ENCODE measurements around the gene THOP1. TPM values are rescaled to one million over a fixed set of nuclear protein-coding genes. Genes with fewer than 3 reads are reported as not detected.
"Not testable (repeated sequence)": the region's sequence is repeated elsewhere in the genome, so short reads cannot be mapped to it uniquely, and the experiment has no call there.

THOP1 gene
- total RNA-seq, 1 donor from 2014 or later = 50.3 TPM

DNA sequence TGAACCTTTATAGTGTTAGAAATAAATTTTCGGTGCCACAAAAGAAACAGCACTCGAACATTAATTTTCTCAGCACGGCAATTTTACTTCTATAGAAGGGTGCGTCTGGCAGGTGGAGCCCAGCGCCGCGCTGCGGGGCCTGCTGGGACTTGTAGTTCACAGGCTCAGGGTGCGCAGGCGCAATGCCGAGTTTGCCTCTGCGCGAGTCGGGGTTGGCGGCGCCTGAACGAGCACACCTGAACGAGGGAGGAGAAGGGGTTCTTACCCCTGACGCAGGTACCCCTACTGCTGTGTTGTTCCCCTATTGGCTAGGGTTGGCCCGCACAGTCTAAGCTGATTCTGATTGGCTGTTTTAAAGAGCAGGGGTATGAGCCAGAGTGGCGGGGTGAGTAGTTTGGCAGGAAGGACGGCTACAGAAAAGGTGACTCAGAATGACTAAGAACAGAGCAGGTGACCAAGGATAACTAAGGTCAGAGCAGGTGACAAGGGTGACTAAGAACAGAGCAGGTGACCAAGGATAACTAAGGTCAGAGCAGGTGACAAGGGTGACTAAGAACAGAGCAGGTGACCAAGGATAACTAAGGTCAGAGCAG lies 32.0 kb downstream of the THOP1 start:
- ATAC-seq = not testable (repeated sequence)

DNA sequence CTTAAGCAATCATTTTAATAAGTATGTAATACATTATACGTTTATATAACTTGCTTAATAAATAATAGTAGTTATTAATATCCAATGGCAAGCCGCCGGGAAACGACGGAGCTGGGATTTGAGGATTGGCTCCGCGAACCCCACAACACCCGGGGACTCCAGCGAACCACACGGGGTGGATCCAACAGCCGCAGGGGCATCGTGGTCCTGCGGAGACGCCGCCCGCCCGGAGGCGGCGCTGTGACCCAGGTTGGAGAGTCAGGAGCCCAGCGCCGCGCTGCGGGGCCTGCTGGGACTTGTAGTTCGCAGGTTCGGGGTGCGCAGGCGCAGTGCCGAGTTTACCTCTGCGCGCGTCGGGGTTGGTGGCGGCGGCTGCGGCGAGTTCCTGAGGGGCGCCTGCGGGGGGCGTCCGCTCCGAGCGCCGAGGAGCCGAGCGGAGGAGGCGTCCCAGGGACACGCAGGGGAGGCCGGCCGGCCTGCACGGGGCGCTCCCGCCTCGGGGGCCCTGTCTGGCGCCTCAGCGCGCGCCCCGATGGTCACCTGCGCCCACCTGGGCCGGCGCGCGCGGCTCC lies 34.3 kb downstream of the THOP1 start, which contains the start of gene ZNF554:
Gene ZNF554 (plus strand): TSS at position 329 of the 572 bp plus-strand sequence. CDS start 204 bp downstream, at position 533.
- peak; percentile 94 for ATAC-seq

DNA sequence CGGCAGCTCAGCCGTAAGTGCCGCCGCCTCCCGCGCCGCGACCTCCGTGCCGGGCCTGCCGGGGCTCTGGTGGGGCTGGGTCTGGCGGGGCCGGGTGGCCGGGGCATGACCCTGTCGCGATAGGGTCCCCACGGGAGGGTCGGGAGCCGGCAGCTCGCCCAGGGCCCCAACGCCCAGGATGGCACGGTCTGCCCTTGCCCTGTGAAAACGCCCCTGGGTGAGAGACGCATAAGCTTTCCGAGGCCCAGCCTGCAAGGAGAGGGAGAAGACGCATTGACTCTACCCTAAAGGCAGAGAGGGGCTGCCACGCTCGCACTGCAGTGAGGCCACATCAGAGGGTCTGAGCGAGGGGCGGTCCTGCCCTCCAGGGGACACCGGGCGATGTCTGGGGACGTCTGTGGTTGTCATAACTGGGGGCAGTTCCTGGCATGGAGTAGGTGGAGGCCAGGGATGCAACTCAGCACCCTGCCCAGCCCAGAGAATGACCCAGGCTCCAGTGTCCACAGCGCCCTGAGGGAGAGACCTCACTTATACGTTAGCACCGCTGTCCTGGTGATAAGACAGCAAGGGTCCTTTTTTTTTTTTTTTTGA lies 34.9 kb downstream of the THOP1 start:
- peak; percentile 25 for ATAC-seq

DNA sequence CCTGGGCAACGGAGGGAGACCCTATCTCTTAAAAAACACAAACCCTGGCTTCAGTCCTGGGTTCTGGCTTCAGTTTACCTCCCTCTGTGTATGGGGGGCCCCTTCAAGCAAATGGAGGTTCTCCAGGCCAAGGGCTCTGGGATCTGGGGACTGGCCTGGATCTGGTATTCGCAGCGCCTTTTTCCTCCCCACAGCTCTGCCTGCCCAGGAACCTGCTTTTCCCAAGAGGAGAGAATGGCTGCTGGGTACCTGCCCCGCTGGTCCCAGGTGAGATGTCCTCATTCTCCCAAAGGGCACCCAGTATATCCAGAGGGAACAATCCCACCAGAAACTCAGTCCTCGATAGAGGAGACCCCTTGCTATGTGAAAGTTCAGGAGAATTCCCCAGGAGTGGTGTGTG lies 37.5 kb downstream of the THOP1 start:
- ATAC-seq = no peak

DNA sequence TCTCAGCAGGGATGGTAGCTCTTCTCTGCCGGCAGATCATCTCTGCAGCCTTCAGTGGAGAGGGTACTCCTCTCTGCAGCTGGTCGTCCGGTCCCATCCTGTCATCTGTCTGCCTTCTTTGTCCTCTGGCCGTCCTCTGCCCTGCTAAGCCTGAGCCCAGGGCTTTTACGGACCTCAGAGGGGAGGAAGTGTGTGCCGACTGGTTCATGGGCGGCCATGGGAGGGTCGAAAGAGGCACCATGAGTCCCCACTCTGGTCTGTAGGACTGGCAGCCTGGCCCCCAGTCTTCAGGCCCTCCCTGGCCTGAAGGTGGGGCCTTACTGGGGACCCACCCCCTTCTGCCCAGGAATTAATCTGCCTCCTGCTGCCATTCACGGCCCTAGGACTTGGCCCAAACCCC lies 38.3 kb downstream of the THOP1 start:
- no peak for ATAC-seq

DNA sequence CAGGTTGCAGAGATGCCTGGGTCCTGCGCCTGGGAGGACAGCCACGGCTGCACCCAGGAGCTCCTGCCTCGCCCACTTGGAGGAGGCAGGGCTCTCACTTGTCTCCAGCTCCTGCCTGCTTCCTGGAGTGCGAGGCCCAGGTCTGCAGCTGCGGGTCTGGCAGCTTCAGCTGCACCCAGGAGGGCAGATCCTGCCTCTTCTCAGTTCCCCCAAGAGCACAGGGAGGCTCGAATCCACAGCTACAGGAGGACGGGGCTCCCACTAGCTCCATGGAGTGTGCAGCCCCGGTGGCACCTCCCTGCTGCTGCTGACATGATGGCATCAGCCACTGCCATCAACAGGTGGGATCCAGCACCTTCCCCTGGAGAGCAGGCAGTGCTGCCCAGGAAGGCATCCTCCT lies 38.8 kb downstream of the THOP1 start:
- no peak for ATAC-seq

DNA sequence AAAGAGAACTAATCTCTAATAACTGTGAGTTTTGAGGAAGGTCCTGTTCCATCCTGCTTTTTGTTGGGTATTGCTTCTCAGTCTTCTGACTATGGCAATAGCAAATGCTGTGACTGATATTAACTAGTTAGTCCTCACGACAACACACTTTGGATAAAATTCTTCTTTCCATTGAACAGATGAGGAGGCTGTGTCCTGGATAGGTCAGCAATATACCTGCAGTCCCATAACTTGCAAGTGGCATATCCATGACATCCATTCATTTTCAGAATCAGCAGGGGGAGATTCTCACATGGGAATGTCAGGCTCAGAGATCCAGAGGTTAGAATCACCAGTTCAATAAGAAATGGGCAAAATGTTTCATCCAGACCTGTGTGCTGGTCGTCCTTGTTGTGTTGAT lies 41.7 kb downstream of the THOP1 start:
- no peak for ATAC-seq

DNA sequence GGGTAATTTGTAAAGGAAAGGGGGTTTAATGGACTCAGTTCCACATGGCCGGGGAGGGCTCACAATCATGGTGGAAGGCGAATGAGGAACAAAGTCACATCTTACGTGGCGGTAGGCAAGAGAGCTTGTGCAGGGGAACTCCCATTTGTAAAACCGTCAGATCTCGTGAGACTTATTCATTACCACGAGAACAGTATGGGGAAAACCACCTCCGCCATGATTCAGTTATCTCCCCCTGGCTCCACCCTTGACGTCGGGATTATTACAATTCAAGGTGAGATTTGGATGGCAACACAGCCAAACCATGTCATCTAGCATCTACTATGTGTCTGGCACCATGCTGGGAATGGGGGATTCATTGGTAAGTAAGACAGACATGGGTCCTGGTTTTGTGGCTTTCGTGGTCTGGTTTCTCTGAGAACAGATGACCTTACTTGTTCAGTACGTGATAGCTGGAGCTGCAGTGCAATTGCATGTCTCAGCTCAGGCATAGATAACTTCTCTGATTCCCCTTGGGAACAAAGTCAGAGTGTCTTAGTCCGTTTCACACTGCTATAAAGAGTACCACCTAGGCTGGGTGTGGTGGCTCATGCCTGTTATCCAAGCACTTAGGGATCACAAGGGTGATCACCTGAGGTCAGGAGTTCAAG lies 42.7 kb downstream of the THOP1 start:
- ATAC-seq = no peak

GRCh38 chr19:2834294-2834871 lies 49.1 kb downstream of the THOP1 start:
- no peak for ATAC-seq

- no peak for ATAC-seq
These were observed 52.1 kb downstream of the THOP1 start for GRCh38 chr19:2837430-2837829.

DNA sequence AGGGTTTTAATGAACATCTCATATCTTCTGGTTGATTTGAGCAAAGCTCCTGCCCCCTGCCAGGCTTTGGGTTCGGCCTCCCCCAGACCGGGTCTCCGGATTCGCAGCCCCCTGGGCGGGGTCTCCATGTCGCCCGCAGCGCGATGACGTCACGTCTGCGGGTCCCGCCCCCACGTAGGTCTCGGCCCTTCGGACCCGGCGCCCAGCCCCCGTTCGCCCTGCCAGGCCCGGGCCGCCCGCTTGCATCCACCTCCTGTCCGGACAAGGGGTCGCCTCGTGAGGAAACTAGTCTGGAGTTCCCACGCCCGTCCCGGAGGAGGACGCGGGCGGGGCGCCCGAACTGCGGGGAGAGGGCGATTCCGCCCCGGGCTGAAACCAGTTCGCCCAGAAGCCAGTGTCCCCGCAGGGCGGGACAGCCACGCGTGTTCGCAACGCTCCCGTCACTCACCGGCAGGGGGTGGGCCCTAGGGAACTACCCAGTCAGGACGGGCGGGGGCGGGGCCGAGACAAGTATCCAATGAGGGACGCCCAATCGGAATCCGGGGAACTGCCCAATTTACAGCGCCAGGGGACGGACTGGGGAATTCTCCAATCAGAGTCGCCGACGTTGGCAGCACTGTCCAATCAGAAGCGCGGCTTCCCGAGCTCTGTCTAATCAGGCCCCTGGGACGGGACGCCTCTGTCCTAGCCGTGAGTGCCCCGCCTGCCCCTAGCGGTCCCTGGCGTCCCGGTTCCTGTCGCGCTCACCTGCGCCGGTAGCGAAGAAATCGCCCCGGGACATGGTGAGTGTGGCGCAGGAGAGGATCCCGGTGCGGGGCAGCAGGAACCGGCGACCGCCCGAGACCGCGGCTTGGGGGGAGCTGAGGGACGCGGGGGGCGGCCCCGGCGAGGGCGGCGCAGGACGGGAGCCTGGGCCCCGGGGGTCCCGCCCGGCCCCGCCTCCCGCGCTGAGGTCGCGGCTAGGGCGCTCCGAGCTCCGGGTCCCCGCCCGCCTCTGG lies 55.8 kb downstream of the THOP1 start, which contains the start of gene ZNF555:
Gene ZNF555 (plus strand): TSS at position 682 of the 998 bp plus-strand sequence. CDS start 98 bp downstream, at position 780.
- peak; percentile 99 for ATAC-seq

- ATAC-seq = peak; percentile 19
These were observed 56.7 kb downstream of the THOP1 start for GRCh38 chr19:2841855-2842574.

DNA sequence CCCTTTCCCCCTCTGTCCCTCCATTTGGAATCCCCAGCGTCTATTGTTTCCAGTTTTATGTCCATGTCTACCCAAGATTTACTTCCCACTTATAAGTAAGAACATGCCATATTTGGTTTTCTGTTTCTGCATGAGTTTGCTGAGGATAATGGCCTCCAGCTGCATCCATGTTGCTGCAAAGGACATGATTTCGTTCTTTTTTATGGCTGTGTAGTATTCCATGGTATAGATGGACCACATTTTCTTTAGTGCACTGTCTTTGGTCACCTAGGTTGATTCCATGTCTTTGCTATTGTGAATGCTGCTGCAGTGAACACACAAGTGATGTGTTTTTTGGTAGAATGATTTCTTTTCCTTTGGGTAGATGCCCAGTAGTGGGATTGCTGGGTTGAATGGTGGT lies 59.8 kb downstream of the THOP1 start:
- no peak for ATAC-seq

DNA sequence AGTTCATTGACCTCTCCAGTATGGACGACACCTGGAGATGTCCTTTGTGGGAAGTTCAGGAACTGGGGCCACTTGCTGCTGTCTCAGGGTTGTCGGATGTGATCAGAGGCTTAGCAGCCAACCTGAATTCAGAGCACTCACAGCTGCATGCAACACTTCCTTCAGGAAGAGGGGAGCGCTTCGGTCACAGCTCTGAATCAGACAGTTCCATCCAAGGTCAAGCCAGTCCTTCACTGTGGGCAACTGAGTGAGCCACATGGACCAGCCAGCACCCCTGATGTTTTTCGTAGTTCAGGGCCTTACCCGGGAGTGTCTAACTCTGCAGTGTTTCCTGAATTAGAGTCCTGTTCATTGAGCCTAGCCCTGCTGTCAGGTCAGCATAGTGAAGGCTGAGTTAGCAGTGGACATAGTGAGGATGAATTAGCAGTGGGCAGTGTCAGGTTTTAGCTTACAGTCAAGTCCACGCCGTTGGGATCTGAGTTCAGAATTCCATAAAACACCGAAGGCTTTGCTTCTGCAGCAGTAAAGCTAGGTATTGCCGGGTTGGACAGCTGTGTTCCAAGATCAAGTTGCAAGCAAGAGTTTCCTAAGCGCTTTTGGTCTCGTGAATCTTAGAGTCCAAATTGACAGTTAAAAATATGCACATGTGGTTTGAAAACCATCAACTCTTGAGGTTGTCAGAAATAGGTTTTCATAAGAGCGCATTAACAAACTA lies 61.0 kb downstream of the THOP1 start:
- no peak for ATAC-seq

GRCh38 chr19:2847507-2847906 lies 62.2 kb downstream of the THOP1 start:
- ATAC-seq = no peak

DNA sequence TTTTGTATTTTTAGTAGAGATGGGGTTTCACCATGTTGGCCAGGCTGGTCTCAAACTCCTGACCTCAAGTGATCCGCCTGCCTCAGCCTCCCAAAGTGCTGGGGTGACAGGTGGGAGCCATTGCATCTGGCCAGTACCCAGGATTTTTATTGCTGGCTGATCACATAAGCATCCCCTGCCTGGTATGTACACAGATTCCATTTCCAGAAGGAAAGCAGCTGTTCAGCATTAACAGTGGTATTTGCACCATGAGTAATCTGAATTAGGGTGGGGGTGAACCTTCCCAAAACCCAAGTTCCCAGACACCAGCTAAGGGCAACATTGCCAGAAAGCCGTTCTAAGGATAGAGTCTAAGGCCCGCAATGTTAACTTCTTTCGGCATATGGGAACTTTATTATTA lies 63.3 kb downstream of the THOP1 start:
- no peak for ATAC-seq

GRCh38 chr19:2850256-2850925 lies 65.1 kb downstream of the THOP1 start:
- ATAC-seq = no peak

- no peak for ATAC-seq
These were observed 67.3 kb downstream of the THOP1 start for GRCh38 chr19:2852598-2852997.

DNA sequence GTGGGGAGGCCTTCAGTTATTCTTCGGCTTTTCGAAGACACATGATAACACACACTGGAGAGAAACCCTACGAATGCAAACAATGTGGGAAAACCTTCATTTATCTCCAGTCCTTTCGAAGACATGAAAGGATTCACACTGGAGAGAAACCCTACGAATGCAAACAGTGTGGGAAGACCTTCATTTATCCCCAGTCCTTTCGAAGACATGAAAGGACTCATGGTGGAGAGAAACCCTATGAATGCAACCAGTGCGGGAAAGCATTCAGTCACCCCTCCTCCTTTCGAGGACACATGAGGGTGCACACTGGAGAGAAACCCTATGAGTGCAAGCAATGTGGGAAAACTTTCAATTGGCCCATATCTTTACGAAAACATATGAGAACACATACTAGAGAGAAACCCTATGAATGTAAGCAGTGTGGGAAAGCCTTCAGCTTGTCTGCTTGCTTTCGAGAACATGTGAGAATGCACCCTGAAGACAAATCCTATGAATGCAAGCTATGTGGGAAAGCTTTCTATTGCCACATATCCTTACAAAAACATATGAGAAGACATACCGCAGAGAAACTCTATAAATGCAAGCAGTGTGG lies 67.8 kb downstream of the THOP1 start:
- no peak for ATAC-seq

- ATAC-seq = no peak
These were observed 69.5 kb downstream of the THOP1 start for GRCh38 chr19:2854849-2855248.
